Astrocyte (in vitro differentiated cells and primary cell): Measurements from ENCODE around the gene PDE5A. TPM values are rescaled to one million over a fixed set of nuclear protein-coding genes. Genes with fewer than 3 reads are reported as not detected.
A peak's percentile ranks its signal among the peaks of the same experiment; 100 is the strongest.
"Not testable (repeated sequence)": the region's sequence is repeated elsewhere in the genome, so short reads cannot be mapped to it uniquely, and the experiment has no call there.

Experiments used
- DNase-seq: peaks from one replicate; pipeline ENCODE4 v3.0.0-alpha.2; 2010; ENCODE audit warnings: low read depth
- FAIRE-seq: peaks from 2 replicates; lab custom pipeline; 2011; peaks lifted over from hg19 to GRCh38; lab: Jason Lieb, UNC
- H2AFZ ChIP-seq: 2 replicates; pipeline ENCODE4 v1.6.0; 2012; ENCODE audit warnings: low read depth, low read length, inconsistent platforms
- H3K27ac ChIP-seq: 2 replicates; pipeline ENCODE4 v1.5.1; 2011; ENCODE audit warnings: low read depth, low read length, inconsistent platforms
- H3K27me3 ChIP-seq: 2 replicates; pipeline ENCODE4 v1.6.0; 2011; ENCODE audit warnings: low read length, inconsistent platforms; ENCODE audit not compliant: insufficient read depth
- H3K36me3 ChIP-seq: 2 replicates; pipeline ENCODE4 v1.5.1; 2011; ENCODE audit warnings: low read length, inconsistent platforms; ENCODE audit not compliant: insufficient read depth
- H3K4me1 ChIP-seq: 2 replicates; pipeline ENCODE4 v1.5.1; 2011; ENCODE audit warnings: low read length, inconsistent platforms; ENCODE audit not compliant: insufficient read depth
- H3K4me2 ChIP-seq: 2 replicates; pipeline ENCODE4 v1.6.0; 2012; ENCODE audit warnings: low read length, inconsistent platforms
- H3K4me3 ChIP-seq: 2 replicates; pipeline ENCODE4 v1.5.1; 2011; ENCODE audit warnings: low read depth, mild to moderate bottlenecking, low read length, inconsistent platforms; ENCODE audit not compliant: insufficient read depth
- H3K79me2 ChIP-seq: 2 replicates; pipeline ENCODE4 v1.6.0; 2012; ENCODE audit warnings: mild to moderate bottlenecking, low read length, inconsistent platforms; ENCODE audit not compliant: insufficient read depth
- H3K9ac ChIP-seq: 2 replicates; pipeline ENCODE4 v1.6.0; 2012; ENCODE audit warnings: mild to moderate bottlenecking, low read length, inconsistent platforms
- H3K9me3 ChIP-seq: 2 replicates; pipeline ENCODE4 v1.5.1; 2012; ENCODE audit warnings: low read depth, mild to moderate bottlenecking, low read length, inconsistent platforms; ENCODE audit not compliant: insufficient read depth
- H4K20me1 ChIP-seq: 2 replicates; pipeline ENCODE4 v1.6.0; 2012; ENCODE audit warnings: low read length, inconsistent platforms; ENCODE audit not compliant: insufficient read depth
- H3K27ac Mint-ChIP-seq: one replicate; pipeline ENCODE4 v1.8.0; 2021; ENCODE audit warnings: mild to moderate bottlenecking, mixed read lengths; ENCODE audit not compliant: unreplicated experiment
- H3K27me3 Mint-ChIP-seq: one replicate; pipeline ENCODE4 v1.8.0; 2021; ENCODE audit warnings: low read depth, mixed read lengths; ENCODE audit not compliant: unreplicated experiment
- H3K36me3 Mint-ChIP-seq: one replicate; pipeline ENCODE4 v1.8.0; 2021; ENCODE audit warnings: low read depth, mixed read lengths; ENCODE audit not compliant: unreplicated experiment
- H3K4me1 Mint-ChIP-seq: one replicate; pipeline ENCODE4 v1.8.0; 2021; ENCODE audit warnings: low read depth, mixed read lengths; ENCODE audit not compliant: unreplicated experiment
- H3K4me3 Mint-ChIP-seq: one replicate; pipeline ENCODE4 v1.8.0; 2021; ENCODE audit warnings: mild to moderate bottlenecking, moderate library complexity, mixed read lengths; ENCODE audit not compliant: unreplicated experiment
- H3K9me3 Mint-ChIP-seq: one replicate; pipeline ENCODE4 v1.8.0; 2021; ENCODE audit warnings: mild to moderate bottlenecking, mixed read lengths; ENCODE audit not compliant: unreplicated experiment
- total RNA-seq: library from RNA; stranded (reverse); gene quantifications from 2 replicates; pipeline ENCODE4 v1.2.1, GENCODE V29; 2021

Gene PDE5A
- total RNA-seq, 1 donor from 2014 or later = 3.6 TPM

DNA sequence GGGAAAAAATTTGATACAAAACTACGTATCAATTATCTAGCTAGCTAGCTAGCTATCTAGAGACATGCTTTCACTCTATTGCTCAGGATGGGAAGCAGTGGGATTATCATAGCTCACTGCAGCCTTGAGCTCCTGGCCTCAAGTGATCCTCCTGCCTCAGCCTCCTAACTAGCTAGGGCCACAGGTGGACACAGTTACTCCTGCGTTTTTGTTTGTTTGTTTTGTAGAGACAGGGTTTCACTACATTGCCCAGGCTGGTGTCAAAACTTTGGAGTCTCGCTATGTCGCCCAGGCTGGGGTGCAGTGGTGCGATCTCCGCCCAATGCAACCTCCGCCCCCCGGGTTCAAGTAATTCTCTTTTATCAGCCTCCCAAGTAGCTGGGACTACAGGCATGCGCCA, 175.3 kb downstream of the PDE5A start:
- not testable (repeated sequence) for DNase-seq, H3K9ac ChIP-seq, FAIRE-seq, H3K4me1 ChIP-seq, H3K27ac ChIP-seq, H2AFZ ChIP-seq, H3K9me3 Mint-ChIP-seq, H3K27ac Mint-ChIP-seq, H4K20me1 ChIP-seq, H3K79me2 ChIP-seq, H3K4me3 ChIP-seq, H3K4me1 Mint-ChIP-seq, H3K27me3 ChIP-seq, H3K9me3 ChIP-seq, H3K36me3 ChIP-seq, H3K4me2 ChIP-seq, H3K36me3 Mint-ChIP-seq, H3K27me3 Mint-ChIP-seq
- peak overlapping the region; percentile 66 for H3K4me3 Mint-ChIP-seq

DNA sequence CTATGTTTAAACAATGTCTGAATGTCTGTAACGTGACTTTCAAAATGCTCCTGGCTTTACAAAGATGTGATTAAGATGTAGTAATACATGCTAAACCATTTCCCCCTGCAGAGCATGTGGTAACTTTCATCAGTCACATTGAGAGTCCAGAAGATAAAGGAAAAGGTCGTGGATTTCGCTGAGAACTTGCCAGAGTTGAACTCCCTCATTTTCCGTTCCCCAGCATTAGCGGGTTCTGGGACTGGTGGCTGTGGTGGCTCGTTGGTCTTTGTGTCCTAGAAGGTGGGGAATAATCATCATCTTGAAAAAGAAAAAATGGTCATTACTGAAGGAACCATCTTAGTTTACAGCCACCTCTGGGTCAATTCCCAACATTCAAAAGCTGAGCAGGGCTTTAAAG, 178.8 kb downstream of the PDE5A start:
- not testable (repeated sequence) for H3K9me3 ChIP-seq, H3K9ac ChIP-seq, H2AFZ ChIP-seq, H3K36me3 Mint-ChIP-seq, H3K4me3 Mint-ChIP-seq, DNase-seq, H3K4me1 ChIP-seq, H3K79me2 ChIP-seq, H3K36me3 ChIP-seq, H3K4me1 Mint-ChIP-seq, H3K9me3 Mint-ChIP-seq, H3K27me3 Mint-ChIP-seq, H3K4me2 ChIP-seq, H3K27me3 ChIP-seq, H4K20me1 ChIP-seq, H3K4me3 ChIP-seq, H3K27ac ChIP-seq, H3K27ac Mint-ChIP-seq, FAIRE-seq
